Left colon (tissue), 2 donors: Measurements from ENCODE around the gene DDT. TPM values are rescaled to one million over a fixed set of nuclear protein-coding genes. Genes with fewer than 3 reads are reported as not detected.
A peak's percentile ranks its signal among the peaks of the same experiment; 100 is the strongest.
"Not testable (repeated sequence)": the region's sequence is repeated elsewhere in the genome, so short reads cannot be mapped to it uniquely, and the experiment has no call there.

Source experiments
- ATAC-seq: fragments of 200-7000 bp; cut with Tn5 transposase; one replicate; pipeline ENCODE4 v1.9.1; 2020; ENCODE audit warnings: mild to moderate bottlenecking, moderate library complexity
- DNase-seq, 2 donors: peaks; one replicate each; pipeline ENCODE4 v3.0.0-alpha.2; 2020
- intact Hi-C, 2 donors: fragments of 100-400 bp; cut with DNase I in 1 of 2; cut with micrococcal nuclease in 1 of 2; formaldehyde crosslinking; loops; one replicate each; pipeline versions ENCODE4 v1.11.2 to v1.14.0; 2022; cut with DNase I, micrococcal nuclease
- long read RNA-seq: library from polyadenylated mRNA; unstranded; transcript quantifications from one replicate; pipeline ENCODE4 v2.0.0, GENCODE V29; 2021
- total RNA-seq, 2 donors: library from RNA; stranded (reverse); fragmentation: NEBNext Ultra II Directional; extraction: Animal tissue kit (Norgen Biotek cat#: 25700); gene quantifications; one replicate each; pipeline ENCODE4 v1.2.1, GENCODE V29; 2021
- donor health status: DM: no; HTN: no; CAD: no.
- donor health status: DM: yes; HTN: yes; CAD: no.

The DDT gene
- total RNA-seq, result 100 to 1,000 TPM; 189 to 247 TPM
- long read RNA-seq, transcript DDT-202 (3 exons, 713 nt), result major isoform, 52 of 57 reads
- long read RNA-seq, partial matches to known transcripts, result 0 of 57 reads
- long read RNA-seq, other reads (novel, unspliced or antisense), result 4 of 57 reads

DNA sequence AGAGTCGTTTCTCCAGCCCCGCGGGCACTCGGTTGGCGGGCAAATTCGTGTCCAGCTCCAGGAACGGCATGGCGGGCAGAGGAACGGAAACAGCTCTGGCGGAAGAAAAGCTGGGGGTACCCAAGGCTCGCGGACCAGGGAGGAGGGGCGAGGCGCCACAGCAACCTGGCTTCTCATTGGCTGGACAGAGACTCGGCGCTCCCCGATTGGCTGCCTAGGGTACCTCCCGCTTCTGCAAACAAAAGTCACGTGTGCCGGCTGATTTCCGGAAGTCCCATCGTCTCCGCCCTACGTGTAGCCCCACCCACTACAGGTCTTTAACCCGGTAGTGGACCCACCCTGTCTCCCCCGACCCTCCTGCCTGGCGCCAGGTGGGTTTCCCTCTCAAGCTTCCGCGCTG is at the start of gene DDT:
TSS of gene DDT (minus strand) at position 97 of the 400 bp plus-strand sequence. CDS start at position 70, 27 bp downstream.
- intact Hi-C loops, DNase-seq: not testable (repeated sequence)
- peak; percentile 95 for ATAC-seq

DNA sequence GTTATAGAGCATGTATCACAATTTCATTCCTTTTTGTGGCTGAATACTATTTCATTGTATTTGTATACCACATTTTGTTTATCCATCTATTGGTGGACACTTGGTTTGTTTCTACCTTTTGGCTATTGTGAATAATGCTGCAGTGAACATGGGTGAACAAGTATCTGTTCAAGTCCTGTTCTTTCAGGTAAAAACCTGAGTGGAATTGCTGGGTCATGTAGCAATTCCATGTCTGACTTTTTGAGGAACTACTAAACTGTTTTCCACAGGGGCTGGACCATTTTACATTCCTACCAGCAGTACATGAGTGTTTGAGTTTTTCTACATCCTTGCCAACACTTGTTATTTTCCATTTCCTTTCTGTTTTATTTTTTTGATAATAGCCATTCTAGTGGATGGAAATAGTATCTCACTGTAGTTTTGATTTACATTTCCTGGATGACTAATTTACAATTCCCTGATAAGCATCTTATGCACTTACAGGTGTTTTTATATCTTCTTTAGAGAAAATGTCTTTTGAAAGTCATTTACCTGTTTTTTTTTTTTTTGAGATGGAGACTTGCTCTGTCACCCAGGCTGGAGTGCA is 49.1 kb upstream of the DDT start:
- no peak for DNase-seq
- ATAC-seq, result peak; percentile 39
- intact Hi-C loops, result no loop called here

DNA sequence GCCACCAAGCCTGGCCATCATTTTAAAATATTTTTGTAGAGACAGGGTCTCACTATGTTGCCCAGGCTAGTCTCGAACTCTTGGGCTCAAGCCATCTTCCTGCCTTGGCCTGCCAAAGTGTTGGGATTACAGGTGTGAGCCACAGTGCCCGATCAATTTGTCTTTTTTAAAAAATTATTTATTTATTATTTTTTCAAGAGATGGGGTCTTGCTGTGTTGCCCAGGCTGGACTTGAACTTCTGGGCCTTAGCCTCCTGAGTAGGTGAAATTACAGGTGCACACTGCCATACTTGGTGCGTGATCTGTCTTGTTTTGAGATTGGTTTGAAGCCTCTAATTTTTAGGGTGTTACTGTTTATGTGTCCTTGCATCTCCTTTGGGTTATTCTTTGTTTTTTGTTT is 47.1 kb upstream of the DDT start:
- ATAC-seq, result no peak
- DNase-seq, result no peak
- intact Hi-C loops, result no loop called here

DNA sequence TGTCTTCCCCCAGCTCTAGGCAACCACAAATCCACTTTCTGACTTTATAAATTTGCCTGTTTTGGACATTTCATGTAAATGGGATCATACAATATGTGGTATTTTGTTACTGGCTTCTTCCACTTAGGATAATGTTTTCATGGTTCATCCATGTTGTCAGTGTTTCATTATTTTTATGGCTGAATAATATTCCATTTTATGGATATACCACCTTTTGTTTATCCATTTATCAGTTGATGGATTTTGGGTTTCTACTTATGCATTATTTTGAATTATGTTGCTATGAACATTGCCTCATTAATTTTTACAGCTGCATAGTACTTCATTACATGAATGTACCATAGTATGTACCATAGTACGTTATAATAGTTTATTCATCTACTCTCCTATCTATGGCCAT is 41.9 kb upstream of the DDT start:
- DNase-seq (no peak), ATAC-seq (no peak)
- intact Hi-C loops, result no loop called here

- intact Hi-C loops, result no loop called here
- peak; percentile 39 for ATAC-seq
- no peak for DNase-seq
Measured at GRCh38 chr22:24011735-24012068, 37.5 kb upstream of the DDT start.

- intact Hi-C loops, result no loop called here
- ATAC-seq (no peak), DNase-seq (no peak)
Measured at GRCh38 chr22:24010018-24010391, 35.8 kb upstream of the DDT start.

DNA sequence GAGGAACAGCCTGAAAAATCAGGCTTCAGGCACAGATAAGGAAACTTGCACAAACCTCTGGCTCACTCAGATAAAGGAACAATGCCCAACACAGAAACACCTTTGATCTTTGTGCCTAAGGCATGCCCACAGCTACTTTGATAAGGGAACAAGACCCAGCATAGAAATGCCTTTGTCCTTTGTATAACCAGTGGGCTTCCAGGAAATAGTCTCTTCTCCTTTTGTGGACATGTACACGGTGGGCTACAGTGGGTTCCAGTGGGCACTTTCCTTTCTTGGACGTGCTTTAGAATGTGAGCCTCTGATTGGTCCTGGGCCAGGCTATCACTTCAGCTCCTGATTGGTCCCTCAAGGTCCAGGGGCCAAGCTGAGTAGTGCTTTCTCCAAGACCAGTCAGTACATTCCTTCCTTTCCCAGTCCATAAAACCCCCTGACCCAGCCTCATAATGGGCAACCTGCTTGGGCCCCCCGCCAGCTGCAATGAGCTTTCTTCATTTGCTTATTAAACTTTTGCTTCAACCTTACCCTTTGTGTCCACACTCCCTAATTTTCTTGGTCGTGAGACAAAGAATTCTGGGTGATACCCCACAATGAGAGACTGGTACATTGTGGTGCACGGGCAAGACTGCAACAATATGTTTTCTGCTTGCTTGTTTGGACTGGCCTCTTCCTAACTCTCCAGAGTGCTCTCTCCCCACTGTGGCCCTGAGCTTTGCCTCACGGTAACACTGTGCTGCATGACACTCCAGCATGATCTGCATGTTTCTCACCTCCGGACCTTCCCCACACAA is 35.2 kb upstream of the DDT start:
- DNase-seq (no peak), ATAC-seq (no peak)
- intact Hi-C loops, result no loop called here

DNA sequence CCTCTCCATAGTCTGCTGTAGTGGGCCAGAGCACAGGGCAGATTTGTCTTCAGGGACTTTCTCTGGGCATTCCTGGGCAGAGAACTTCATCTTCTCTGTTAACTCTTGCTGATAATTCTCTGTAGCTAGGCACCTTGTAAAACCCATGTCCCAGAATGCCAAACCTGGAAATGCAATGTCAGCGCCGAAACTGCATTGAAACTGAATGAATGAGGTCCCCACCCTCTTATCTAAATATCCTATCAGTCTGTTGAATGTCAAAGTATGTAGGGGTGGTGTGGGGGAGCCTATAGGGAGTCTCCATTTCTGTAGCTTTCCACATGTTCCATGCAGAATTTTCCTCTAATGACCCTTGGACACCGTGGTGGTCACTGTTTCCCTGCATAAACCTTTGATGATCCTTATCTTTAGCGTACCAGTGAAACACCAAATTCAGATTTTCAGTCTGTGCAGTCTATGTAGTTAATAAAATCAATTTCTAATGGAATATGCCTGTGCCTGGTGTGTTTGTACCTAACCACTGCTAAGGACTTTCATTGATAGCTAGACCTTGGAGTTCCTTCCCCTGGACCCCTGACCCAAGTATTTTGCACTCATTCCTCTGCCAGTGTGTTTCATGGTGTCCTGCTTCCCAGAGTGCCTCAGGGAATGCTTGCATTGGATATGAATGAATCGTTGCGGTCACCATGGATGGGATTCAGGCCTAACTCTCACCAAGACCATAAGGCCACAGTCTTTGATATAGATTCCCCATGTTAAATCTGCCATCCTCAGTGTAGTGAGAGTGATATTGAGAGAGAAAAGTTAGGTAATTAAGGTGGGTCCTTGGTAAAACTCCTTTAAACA is 34.4 kb upstream of the DDT start:
- intact Hi-C loops, result no loop called here
- no peak for DNase-seq

GRCh38 chr22:24008022-24008283 is 33.7 kb upstream of the DDT start:
- ATAC-seq (no peak), DNase-seq (no peak)
- intact Hi-C loops, result no loop called here

More for the DNA sequence above, 34.4 kb upstream of the DDT start:
- no peak for ATAC-seq

- DNase-seq, result no peak
- ATAC-seq, result no peak
- intact Hi-C loops, result no loop called here
Measured at GRCh38 chr22:24007253-24008021, 33.2 kb upstream of the DDT start.

- intact Hi-C loops, result no loop called here
- no peak for DNase-seq
- no peak for ATAC-seq
Measured at GRCh38 chr22:24006914-24007214, 32.6 kb upstream of the DDT start.

- no peak for DNase-seq
- intact Hi-C loops, result no loop called here
- no peak for ATAC-seq
Measured at GRCh38 chr22:24006207-24006913, 32.1 kb upstream of the DDT start.

DNA sequence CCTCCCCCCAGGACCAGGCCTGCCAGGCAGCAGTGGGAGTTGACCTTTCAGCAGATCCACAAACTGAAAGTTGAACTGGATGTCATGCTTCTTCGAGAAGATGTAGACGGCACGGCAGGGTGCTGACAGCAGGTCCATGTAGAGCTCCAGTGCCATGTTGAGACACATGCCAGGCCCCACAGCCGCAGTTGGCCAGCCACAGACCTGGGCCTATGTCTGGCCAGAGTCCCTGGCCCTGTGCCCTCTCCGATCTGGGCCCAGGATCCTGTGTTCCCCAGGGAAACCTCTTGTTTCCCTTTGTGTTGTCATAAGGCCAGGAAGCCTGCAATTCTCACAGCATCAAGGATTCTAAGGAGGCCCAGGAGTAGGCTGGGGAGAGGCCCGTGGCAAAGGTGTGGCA is 31.0 kb upstream of the DDT start, which contains the start of gene GSTT4:
TSS of gene GSTT4 (minus strand) at position 253 of the 400 bp plus-strand sequence. CDS start at position 156, 97 bp downstream.
- intact Hi-C loops, result no loop called here
- DNase-seq (no peak), ATAC-seq (no peak)

- intact Hi-C loops, result no loop called here
- ATAC-seq (no peak), DNase-seq (no peak)
Measured at GRCh38 chr22:24003887-24004286, 29.6 kb upstream of the DDT start.

DNA sequence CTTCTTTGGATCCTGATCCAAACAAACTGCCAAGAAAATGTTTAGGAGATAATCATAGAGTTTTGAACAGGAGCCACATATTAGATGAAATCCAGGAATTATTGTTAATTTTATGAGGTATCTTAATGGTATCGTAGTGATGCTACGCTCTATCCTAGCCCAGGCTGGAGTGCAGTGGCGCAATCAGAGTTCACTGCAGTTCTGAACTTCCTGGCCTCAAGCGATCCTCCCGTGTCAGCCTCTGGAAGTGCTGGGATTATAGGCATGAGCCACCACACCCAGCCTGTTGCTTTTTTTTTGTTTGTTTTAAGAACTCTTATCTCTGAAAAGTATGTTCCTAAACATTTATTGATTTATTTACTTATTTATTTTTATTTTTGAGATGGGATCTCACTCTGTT is 28.6 kb upstream of the DDT start:
- ATAC-seq, result peak; percentile 79
- intact Hi-C loops, result no loop called here
- DNase-seq, result no peak

DNA sequence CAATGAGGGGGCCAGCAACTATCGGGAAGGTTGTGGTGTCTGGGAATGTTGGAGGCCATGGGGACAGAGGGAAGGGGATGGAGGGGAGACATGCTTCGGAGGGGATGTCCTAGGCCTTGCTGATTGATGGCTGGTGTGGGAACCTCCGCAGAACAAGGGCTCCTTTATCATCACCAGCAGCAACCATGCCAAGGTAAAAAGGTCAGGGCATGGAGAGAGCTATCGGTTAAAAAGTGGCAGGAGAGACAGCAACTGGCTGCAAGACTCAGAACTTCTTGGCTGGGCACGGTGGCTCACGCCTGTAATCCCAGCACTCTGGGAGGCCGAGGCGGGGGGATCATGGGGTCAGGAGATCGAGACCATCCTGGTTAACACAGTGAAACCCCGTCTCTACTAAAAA is 28.0 kb upstream of the DDT start:
- no peak for DNase-seq
- ATAC-seq, result no peak
- intact Hi-C loops, result no loop called here

DNA sequence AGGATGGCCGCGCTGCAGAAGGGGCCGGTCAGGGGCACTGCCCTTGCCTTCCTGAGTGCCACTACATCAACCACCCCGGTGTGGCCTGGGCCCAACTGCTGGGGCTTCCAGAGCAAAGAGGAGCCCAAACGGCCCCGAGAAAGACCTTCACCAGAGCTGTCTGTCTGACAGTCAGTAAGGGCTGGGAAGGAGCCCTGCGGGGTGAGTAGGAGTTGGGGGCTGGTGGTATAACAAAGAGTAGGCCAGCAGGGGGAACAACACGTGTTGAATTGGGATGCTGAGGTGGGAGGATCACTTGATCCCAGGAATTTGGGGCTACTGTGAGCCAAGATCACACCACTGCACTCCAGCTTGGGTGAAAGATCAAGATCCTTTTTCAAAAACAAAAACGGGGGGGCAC is 27.1 kb upstream of the DDT start:
- DNase-seq (no peak), ATAC-seq (no peak)
- intact Hi-C loops, result no loop called here

GRCh38 chr22:23999779-24000178 is 25.5 kb upstream of the DDT start:
- intact Hi-C loops, ATAC-seq, DNase-seq: not testable (repeated sequence)

- ATAC-seq, result no peak
- DNase-seq, result no peak
- intact Hi-C loops, result no loop called here
Measured at GRCh38 chr22:23997092-23997491, 22.9 kb upstream of the DDT start.
